HEK293T (cell line): Measurements from ENCODE around the gene NECTIN1.

Experiments used
- BHLHE40 ChIP-seq: fragments of 450-650 bp; IDR thresholded peaks from 2 replicates; pipeline ENCODE4 v1.6.1; 2016; ENCODE audit warnings: mild to moderate bottlenecking, moderate library complexity, borderline replicate concordance
- FOXK2 ChIP-seq: fragments of 450-650 bp; IDR thresholded peaks from 2 replicates; pipeline ENCODE4 v1.6.1; 2016; ENCODE audit warnings: mild to moderate bottlenecking
- L3MBTL2 ChIP-seq: fragments of 450-650 bp; conservative IDR thresholded peaks from 2 replicates; pipeline ENCODE4 v1.6.1; 2016; ENCODE audit warnings: mild to moderate bottlenecking

GRCh38 chr11:119777940-119778339, 48.9 kb upstream of the NECTIN1 start:
- TF ChIP-seq FOXK2 (no peak), BHLHE40 (no peak), L3MBTL2 (no peak)
